ENCODE measurements around the gene AGFG1. TPM values are rescaled to one million over a fixed set of nuclear protein-coding genes. Genes with fewer than 3 reads are reported as not detected.

Gene AGFG1
- total RNA-seq, 4 donors from 2014 or later = 50.0 to 69.2 (median 58.9) TPM

- Histone ChIP-seq H3K27me3 (no peaks in the 10 kb centered on the region), H3K4me3 (replicated peaks in 1 of 3) (no peak overlapping the region), H3K4me1 (no peaks in the 10 kb centered on the region), H3K27ac (no peak overlapping the region), H3K36me3 (no peaks in the 10 kb centered on the region), H3K9me3 (no peaks in the 10 kb centered on the region)
- no peak for DNase-seq
- intact Hi-C loops (cut with DNase I) = no loop called here
- WGBS, 2 donors = 14 to 30% methylated on average over 1 of the region's 1 CpG
- TF ChIP-seq POLR2A (IDR thresholded peaks at IDR 0.05) = no peak
- TF ChIP-seq, protein P1, sequence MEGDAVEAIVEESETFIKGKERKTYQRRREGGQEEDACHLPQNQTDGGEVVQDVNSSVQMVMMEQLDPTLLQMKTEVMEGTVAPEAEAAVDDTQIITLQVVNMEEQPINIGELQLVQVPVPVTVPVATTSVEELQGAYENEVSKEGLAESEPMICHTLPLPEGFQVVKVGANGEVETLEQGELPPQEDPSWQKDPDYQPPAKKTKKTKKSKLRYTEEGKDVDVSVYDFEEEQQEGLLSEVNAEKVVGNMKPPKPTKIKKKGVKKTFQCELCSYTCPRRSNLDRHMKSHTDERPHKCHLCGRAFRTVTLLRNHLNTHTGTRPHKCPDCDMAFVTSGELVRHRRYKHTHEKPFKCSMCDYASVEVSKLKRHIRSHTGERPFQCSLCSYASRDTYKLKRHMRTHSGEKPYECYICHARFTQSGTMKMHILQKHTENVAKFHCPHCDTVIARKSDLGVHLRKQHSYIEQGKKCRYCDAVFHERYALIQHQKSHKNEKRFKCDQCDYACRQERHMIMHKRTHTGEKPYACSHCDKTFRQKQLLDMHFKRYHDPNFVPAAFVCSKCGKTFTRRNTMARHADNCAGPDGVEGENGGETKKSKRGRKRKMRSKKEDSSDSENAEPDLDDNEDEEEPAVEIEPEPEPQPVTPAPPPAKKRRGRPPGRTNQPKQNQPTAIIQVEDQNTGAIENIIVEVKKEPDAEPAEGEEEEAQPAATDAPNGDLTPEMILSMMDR (IDR thresholded peaks at IDR 0.05) = no peak
These were observed 98.7 kb downstream of the AGFG1 start for GRCh38 chr2:227570615-227571014.

GRCh38 chr2:227576110-227576509 lies 104.2 kb downstream of the AGFG1 start:
- TF ChIP-seq POLR2A (IDR thresholded peaks at IDR 0.05) = no peak
- TF ChIP-seq, protein P1 (IDR thresholded peaks at IDR 0.05) = no peak
- intact Hi-C loops (cut with DNase I) = no loop called here
- no peak overlapping the region for H3K27ac ChIP-seq

GRCh38 chr2:227576812-227577211 lies 104.9 kb downstream of the AGFG1 start:
- no peaks in the 10 kb centered on the region for H3K9me3 ChIP-seq
- H3K4me3 ChIP-seq (replicated peaks in 1 of 3) = no peak overlapping the region
- 70 to 73% methylated on average over 2 of the region's 2 CpGs for WGBS, 2 donors
- H3K27me3 ChIP-seq = no peaks in the 10 kb centered on the region
- DNase-seq = no peak
- no peaks in the 10 kb centered on the region for H3K36me3 ChIP-seq
- H3K4me1 ChIP-seq = no peaks in the 10 kb centered on the region
- no peak overlapping the region for H3K27ac ChIP-seq
- TF ChIP-seq, protein P1 (IDR thresholded peaks at IDR 0.05) = no peak
- no peak for TF ChIP-seq POLR2A (IDR thresholded peaks at IDR 0.05)
- intact Hi-C loops (cut with DNase I) = no loop called here

More at GRCh38 chr2:227576110-227576509, 104.2 kb downstream of the AGFG1 start:
- Histone ChIP-seq H3K36me3 (no peaks in the 10 kb centered on the region), H3K4me3 (replicated peaks in 1 of 3) (no peak overlapping the region), H3K4me1 (no peaks in the 10 kb centered on the region), H3K27me3 (no peaks in the 10 kb centered on the region), H3K9me3 (no peaks in the 10 kb centered on the region)
- no peak for DNase-seq

DNA sequence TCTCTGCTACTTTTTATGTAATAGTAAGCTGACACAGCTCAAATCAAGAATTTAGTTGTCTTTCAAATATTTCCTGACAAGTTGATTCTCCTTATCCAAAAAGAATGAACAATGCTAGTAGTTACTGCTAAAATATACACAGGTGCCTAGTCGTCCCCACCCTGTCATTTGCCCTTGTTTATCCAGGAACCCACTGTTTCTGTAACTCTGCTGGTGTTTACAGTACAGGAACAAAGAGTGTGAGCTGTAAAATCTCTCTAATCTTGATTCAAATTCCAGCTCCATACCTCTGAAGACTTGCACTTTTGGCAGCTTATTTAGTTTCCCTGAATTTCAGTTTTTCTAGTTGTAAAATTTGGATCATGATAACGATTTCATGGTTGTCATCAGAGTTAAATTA lies 105.6 kb downstream of the AGFG1 start:
- DNase-seq = no peak
- no peak overlapping the region for H3K4me3 ChIP-seq (replicated peaks in 1 of 3)
- no peaks in the 10 kb centered on the region for H3K9me3 ChIP-seq
- 49 to 53% methylated on average over 2 of the region's 2 CpGs for WGBS, 2 donors
- H3K4me1 ChIP-seq = no peaks in the 10 kb centered on the region
- no peak for TF ChIP-seq POLR2A (IDR thresholded peaks at IDR 0.05)
- TF ChIP-seq, protein P1 (IDR thresholded peaks at IDR 0.05) = no peak
- H3K36me3 ChIP-seq = no peaks in the 10 kb centered on the region
- intact Hi-C loops (cut with DNase I) = no loop called here
- H3K27ac ChIP-seq = no peak overlapping the region
- no peaks in the 10 kb centered on the region for H3K27me3 ChIP-seq

DNA sequence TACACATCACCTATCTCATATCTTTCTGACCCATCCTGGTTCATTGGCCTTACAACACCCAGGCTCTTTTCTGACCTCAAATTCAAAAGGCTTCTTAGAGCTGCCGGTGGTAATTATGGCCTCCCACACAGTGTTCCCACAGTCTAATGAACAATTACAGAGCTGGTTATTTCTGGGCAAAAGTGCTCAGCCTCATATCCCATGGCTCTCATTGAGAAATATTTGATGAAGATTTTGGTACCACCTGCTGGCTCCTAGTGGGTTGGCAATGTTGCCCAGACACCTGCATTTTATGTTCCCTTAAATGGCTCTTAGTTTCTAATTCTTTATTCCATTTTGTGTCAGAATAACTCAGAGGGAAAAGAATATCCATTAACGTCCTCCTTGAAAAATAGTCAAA lies 106.7 kb downstream of the AGFG1 start:
- Histone ChIP-seq H3K27me3 (no peaks in the 10 kb centered on the region), H3K9me3 (no peaks in the 10 kb centered on the region), H3K36me3 (no peaks in the 10 kb centered on the region), H3K4me1 (no peaks in the 10 kb centered on the region), H3K27ac (no peak overlapping the region), H3K4me3 (replicated peaks in 1 of 3) (no peak overlapping the region)
- WGBS, 2 donors = 72 to 86% methylated on average over 2 of the region's 2 CpGs
- TF ChIP-seq, protein P1 (IDR thresholded peaks at IDR 0.05) = no peak
- TF ChIP-seq POLR2A (IDR thresholded peaks at IDR 0.05) = no peak
- no peak for DNase-seq
- intact Hi-C loops (cut with DNase I) = no loop called here
